ENCODE measurements around the gene LOXL1. TPM values are rescaled to one million over a fixed set of nuclear protein-coding genes. Genes with fewer than 3 reads are reported as not detected.

LOXL1 gene
- polyA plus RNA-seq, 1 of the 3 experiments (the other 2 are of a cell fraction) = 50.3 TPM

GRCh38 chr15:73969151-73969759, 43.0 kb downstream of the LOXL1 start:
- H3K36me3 ChIP-seq (replicated peaks in 1 of 2; ENCODE audit: control insufficient read depth in 1 of 2, insufficient read depth in 2 of 2, low read length in 1 of 2) = no peaks in the 10 kb centered on the region
- WGBS (ENCODE audit: low lambda C conversion rate) = 72% methylated on average over 5 of the region's 6 CpGs
- H3K4me3 ChIP-seq (ENCODE audit: low read depth in 2 of 2, low read length in 1 of 2) = no peak overlapping the region
- no peak for DNase-seq
- H3K4me1 ChIP-seq (ENCODE audit: control insufficient read depth in 1 of 2, insufficient read depth in 2 of 2, low read depth in 1 of 2, low read length in 1 of 2) = peaks cover 9 to 24% of the 10 kb centered on the region in 2 experiments; a peak in 3 of 4 replicates
- ChIA-PET CTCF (interaction anchor here (0.8 to 14.9 kb wide), 8 partner anchors 9 to 352 kb away, joined by 3 to 280 read pairs (median 5); no protein-coding TSS in a partner anchor), POLR2A (no interaction called here)
- no peaks in the 10 kb centered on the region for H3K79me2 ChIP-seq (ENCODE audit: insufficient read depth)
- no peak overlapping the region for H3K9ac ChIP-seq
- peak overlapping the region; percentile 40; the same call in 1 of the 2 replicates for H2AFZ ChIP-seq (ENCODE audit: low read depth)
- no peaks in the 10 kb centered on the region for H4K20me1 ChIP-seq (ENCODE audit: insufficient read depth)
- H3K27me3 ChIP-seq (ENCODE audit: insufficient read depth) = no peaks in the 10 kb centered on the region
- no peaks in the 10 kb centered on the region for H3K9me3 ChIP-seq
- H3K27ac ChIP-seq (ENCODE audit: low read depth in 2 of 2, low read length in 1 of 2) = peak overlapping the region; percentile 31 to 35; a peak in 2 of 4 replicates
- no peaks in the 10 kb centered on the region for H3K9me2 ChIP-seq
- H3K4me2 ChIP-seq = no peak overlapping the region; the same call in 1 of the 2 replicates
- H3F3A ChIP-seq (replicated peaks; ENCODE audit: insufficient read depth) = peaks cover 35% of the 10 kb centered on the region
- TF ChIP-seq YY1 (IDR thresholded peaks at IDR 0.05; ENCODE audit: low read depth) (no peak), RXRA (IDR thresholded peaks at IDR 0.05; ENCODE audit: borderline replicate concordance, low read depth) (no peak), FOSL2 (IDR thresholded peaks at IDR 0.05; ENCODE audit: borderline replicate concordance, low read depth) (no peak), NRF1 (IDR thresholded peaks at IDR 0.05; ENCODE audit: low read depth, low read length) (no peak), ZBTB33 (IDR thresholded peaks at IDR 0.05; ENCODE audit: borderline replicate concordance, low read depth) (no peak), MXI1 (IDR thresholded peaks at IDR 0.05; ENCODE audit: low read depth, low read length) (no peak), PBX3 (IDR thresholded peaks at IDR 0.05) (peak; percentile 71), SIN3A (IDR thresholded peaks at IDR 0.05; ENCODE audit: borderline replicate concordance, low read depth, low read length) (no peak), GABPA (IDR thresholded peaks at IDR 0.05; ENCODE audit: low read depth) (0 out of 2 replicates have a peak, but pooled peaks have one; percentile 14), GATA2 (CRISPR knock-in tag; IDR thresholded peaks at IDR 0.05) (no peak), FOXM1 (IDR thresholded peaks at IDR 0.05; ENCODE audit: low read depth) (no peak), EP300 (IDR thresholded peaks at IDR 0.05; ENCODE audit: borderline replicate concordance in 1 of 2, low read depth in 1 of 2, low read length in 1 of 2) (peak in 1 of 2 experiments; percentile 70; a peak in 1 of 4 replicates), CHD2 (IDR thresholded peaks at IDR 0.05; ENCODE audit: low read length, partially characterized antibody) (no peak), REST (IDR thresholded peaks at IDR 0.05; ENCODE audit: low read depth, low read length) (no peak), EZH2phosphoT487 (IDR thresholded peaks at IDR 0.05; ENCODE audit: borderline replicate concordance, low read depth) (no peak), TAF1 (IDR thresholded peaks at IDR 0.05; ENCODE audit: borderline replicate concordance, low read depth, low read length) (no peak), POLR2AphosphoS5 (IDR thresholded peaks at IDR 0.05; ENCODE audit: low read depth, low read length) (peak; percentile 38; the same call in 1 of the 2 replicates), SMC3 (IDR thresholded peaks at IDR 0.05; ENCODE audit: low read depth, low read length) (no peak), USF1 (IDR thresholded peaks at IDR 0.05; ENCODE audit: borderline replicate concordance, low read depth) (no peak), FOXJ3 (CRISPR knock-in tag; IDR thresholded peaks at IDR 0.05) (no peak), RCOR1 (IDR thresholded peaks at IDR 0.05; ENCODE audit: low read length) (no peak), TCF12 (IDR thresholded peaks at IDR 0.05) (peak; percentile 94), CTCF (IDR thresholded peaks at IDR 0.05) (no peak), RAD21 (IDR thresholded peaks at IDR 0.05; ENCODE audit: low read length) (no peak)
